Liver (tissue), 9 donors: ENCODE measurements around the gene LCTL. TPM values are rescaled to one million over a fixed set of nuclear protein-coding genes. Genes with fewer than 3 reads are reported as not detected.

Experiments used
- DNase-seq: peaks from one replicate; pipeline ENCODE4 v3.0.0-alpha.2; 2017; ENCODE audit warnings: low spot score
- H3K27ac ChIP-seq, 2 donors: one replicate each; pipeline ENCODE4 v1.7.0; 2013; ENCODE audit warnings: inconsistent platforms in 2 of 2, low read length in 2 of 2, control low read depth in 1 of 2, low read depth in 1 of 2, mild to moderate bottlenecking in 1 of 2
- H3K27me3 ChIP-seq, 4 donors: one replicate each; pipeline versions ENCODE4 v1.6.1 to v1.7.0; 2013; ENCODE audit warnings: low read length in 3 of 4, inconsistent platforms in 1 of 4, mild to moderate bottlenecking in 1 of 4, moderate library complexity in 1 of 4; ENCODE audit not compliant: control insufficient read depth in 4 of 4, insufficient read depth in 4 of 4
- H3K36me3 ChIP-seq, 4 donors: one replicate each; pipeline versions ENCODE4 v1.6.1 to v1.7.0; 2013; ENCODE audit warnings: low read length in 3 of 4, mild to moderate bottlenecking in 3 of 4, low read depth in 1 of 4, moderate library complexity in 1 of 4; ENCODE audit not compliant: control insufficient read depth in 4 of 4, insufficient read depth in 3 of 4
- H3K4me1 ChIP-seq, 4 donors: one replicate each; pipeline versions ENCODE4 v1.6.1 to v1.7.0; 2013; ENCODE audit warnings: low read length in 3 of 4, mild to moderate bottlenecking in 3 of 4, moderate library complexity in 1 of 4; ENCODE audit not compliant: control insufficient read depth in 4 of 4, insufficient read depth in 4 of 4
- H3K4me3 ChIP-seq, 3 donors: one replicate each; pipeline versions ENCODE4 v1.6.1 to v1.7.0; 2013; ENCODE audit warnings: low read length in 3 of 3, control low read depth in 1 of 3, low read depth in 1 of 3, mild to moderate bottlenecking in 1 of 3
- H3K9ac ChIP-seq, 2 donors: one replicate each; pipeline ENCODE4 v1.7.0; 2013; ENCODE audit warnings: low read length in 2 of 2, mild to moderate bottlenecking in 2 of 2, moderate library complexity in 2 of 2, control low read depth in 1 of 2, low read depth in 1 of 2
- H3K9me3 ChIP-seq, 4 donors: one replicate each; pipeline versions ENCODE4 v1.6.1 to v1.7.0; 2013; ENCODE audit warnings: low read length in 3 of 4; ENCODE audit not compliant: control insufficient read depth in 4 of 4
- ATF3 ChIP-seq: IDR thresholded peaks from 2 replicates; pipeline ENCODE4 v1.6.1; 2016; ENCODE audit warnings: antibody characterized with exemption
- CTCF ChIP-seq: fragments of 150-350 bp; IDR thresholded peaks from 2 replicates; pipeline ENCODE4 v1.5.1; 2017; ENCODE audit warnings: improper control_type of control experiment, low read depth, low read length; ENCODE audit not compliant: missing input control
- EGR1 ChIP-seq, 2 donors: IDR thresholded peaks; 2 replicates each; pipeline ENCODE4 v1.6.1; 2016 to 2018; ENCODE audit warnings: antibody characterized with exemption in 2 of 2, low read depth in 2 of 2
- FOXA2 ChIP-seq: IDR thresholded peaks from 2 replicates; pipeline ENCODE4 v1.6.1; 2016; ENCODE audit warnings: antibody characterized with exemption
- GABPA ChIP-seq, 2 donors: IDR thresholded peaks in 1 of 2; conservative IDR thresholded peaks in 1 of 2; 2 replicates each; pipeline ENCODE4 v1.6.1; 2016; ENCODE audit warnings: antibody characterized with exemption in 2 of 2, mild to moderate bottlenecking in 1 of 2, moderate library complexity in 1 of 2
- HNF4G ChIP-seq: IDR thresholded peaks from 2 replicates; pipeline ENCODE4 v1.6.1; 2016; ENCODE audit warnings: antibody characterized with exemption
- JUND ChIP-seq, 2 donors: IDR thresholded peaks; 2 replicates each; pipeline ENCODE4 v1.6.1; 2016; ENCODE audit warnings: antibody characterized with exemption in 2 of 2
- NR2F2 ChIP-seq: IDR thresholded peaks from 2 replicates; pipeline ENCODE4 v1.6.1; 2016; ENCODE audit warnings: antibody characterized with exemption
- RAD21 ChIP-seq, 2 donors: IDR thresholded peaks; 2 replicates each; pipeline ENCODE4 v1.6.1; 2016; ENCODE audit warnings: antibody characterized with exemption in 2 of 2, mild to moderate bottlenecking in 2 of 2
- REST ChIP-seq: IDR thresholded peaks from 2 replicates; pipeline ENCODE4 v1.6.1; 2016; ENCODE audit warnings: antibody characterized with exemption, mild to moderate bottlenecking
- RXRA ChIP-seq, 2 donors: IDR thresholded peaks; 2 replicates each; pipeline ENCODE4 v1.6.1; 2017 to 2018; ENCODE audit warnings: antibody characterized with exemption in 2 of 2, mild to moderate bottlenecking in 1 of 2
- SP1 ChIP-seq: IDR thresholded peaks from 2 replicates; pipeline ENCODE4 v1.6.1; 2018; ENCODE audit warnings: antibody characterized with exemption, mild to moderate bottlenecking
- ZBTB33 ChIP-seq: IDR thresholded peaks from 2 replicates; pipeline ENCODE4 v1.6.1; 2016; ENCODE audit warnings: antibody characterized with exemption
- WGBS: extraction: QIAGEN DNeasy Blood & Tissue Kit; methylation state at CpG from one replicate; pipeline ENCODE4 v1.1.7; 2013; 5-methylcytosine and 5-hydroxymethylcytosine counted together
- polyA plus RNA-seq, 2 donors: library from polyadenylated mRNA; stranded (reverse) in 1 of 2; unstranded in 1 of 2; fragments of 200-250 nt in 1 of 2; fragments of >200 nt in 1 of 2; fragmentation: Nextera tagmentation in 1 of 2; extraction: Ambion mirVana in 1 of 2; gene quantifications; one replicate each; pipeline versions ENCODE4 v1.2.1 to v1.2.3, GENCODE V29; 2013 to 2015
- total RNA-seq, 2 donors: library from RNA; depleted of rRNA; stranded (reverse); fragments of >200 nt; gene quantifications; one replicate each; pipeline ENCODE4 v1.2.3, GENCODE V29; 2014
- donor health status: healthy.
- donor health status: healthy.
- donor health status: healthy.
- donor health status: healthy.
- donor health status: healthy.

The LCTL gene
- total and polyA plus RNA-seq, 4 donors, result 0.13 TPM; not detected in 3

GRCh38 chr15:66535056-66535455, 30.7 kb downstream of the LCTL start:
- Histone ChIP-seq H3K4me3 (no peak overlapping the region), H3K36me3 (peaks cover 0 to 2% (median 0%) of the 10 kb centered on the region in 4 donors), H3K9ac (no peak overlapping the region), H3K27me3 (no peaks in the 10 kb centered on the region), H3K9me3 (no peaks in the 10 kb centered on the region), H3K27ac (no peak overlapping the region), H3K4me1 (no peaks in the 10 kb centered on the region)
- no peak for TF ChIP-seq SP1
- TF ChIP-seq GABPA (IDR thresholded peaks at IDR 0.05 in 1 of 2, conservative IDR thresholded peaks at IDR 0.05 in 1 of 2), result no peak
- no peak for TF ChIP-seq FOXA2
- TF ChIP-seq CTCF, result no peak
- no peak for TF ChIP-seq RAD21 (IDR thresholded peaks at IDR 0.05)
- WGBS, result 91% methylated on average over 9 of the region's 9 CpGs
- DNase-seq, result no peak

- 82% methylated on average over 4 of the region's 4 CpGs for WGBS
- no peak overlapping the region for H3K27ac ChIP-seq
- TF ChIP-seq HNF4G, result no peak
- TF ChIP-seq GABPA (IDR thresholded peaks at IDR 0.05 in 1 of 2, conservative IDR thresholded peaks at IDR 0.05 in 1 of 2), result no peak
- TF ChIP-seq RXRA (IDR thresholded peaks at IDR 0.05), result no peak
- TF ChIP-seq NR2F2, result no peak
- TF ChIP-seq REST, result no peak
- TF ChIP-seq JUND (IDR thresholded peaks at IDR 0.05), result no peak
- TF ChIP-seq FOXA2, result no peak
- TF ChIP-seq EGR1 (IDR thresholded peaks at IDR 0.05; ENCODE audit: low read depth in 2 of 2), result no peak
- TF ChIP-seq ZBTB33, result no peak
- no peak for TF ChIP-seq ATF3
- H3K27me3 ChIP-seq, result no peaks in the 10 kb centered on the region
- H3K4me3 ChIP-seq, result no peak overlapping the region
- no peaks in the 10 kb centered on the region for H3K9me3 ChIP-seq
- H3K9ac ChIP-seq, result no peak overlapping the region
- no peak for DNase-seq
- peaks cover 0 to 7% (median 3%) of the 10 kb centered on the region in 4 donors for H3K36me3 ChIP-seq
- no peaks in the 10 kb centered on the region for H3K4me1 ChIP-seq
Measured at GRCh38 chr15:66524838-66525237, 41.0 kb downstream of the LCTL start.
